SK-N-SH (cell line): ENCODE measurements around the gene STARD13.

Experiments used
- ELF1 ChIP-seq: IDR thresholded peaks from 2 replicates; pipeline ENCODE4 v1.4.0; 2012
- EZH2phosphoT487 ChIP-seq: fragments of 200-600 bp; sonication (generic); IDR thresholded peaks from 2 replicates; pipeline ENCODE4 v1.6.1; 2017; ENCODE audit warnings: low read depth, mixed run types, mild to moderate bottlenecking, antibody characterized with exemption, moderate library complexity, borderline replicate concordance
- FOSL2 ChIP-seq: IDR thresholded peaks from 2 replicates; pipeline ENCODE4 v1.4.0; 2012; ENCODE audit warnings: low read depth, mild to moderate bottlenecking, moderate library complexity, borderline replicate concordance
- FOXJ3 ChIP-seq: sonication (generic); formaldehyde crosslinking; IDR thresholded peaks from 2 replicates; pipeline ENCODE4 v1.5.1; 2020; ENCODE audit warnings: mild to moderate bottlenecking, missing genetic modification reagents
- POLR2AphosphoS5 ChIP-seq: IDR thresholded peaks from 2 replicates; pipeline ENCODE4 v1.6.1; 2012; ENCODE audit warnings: low read depth, low read length
- SIN3A ChIP-seq: IDR thresholded peaks from 2 replicates; pipeline ENCODE4 v1.6.1; 2012; ENCODE audit warnings: low read depth, mild to moderate bottlenecking, low read length, moderate library complexity, borderline replicate concordance
- USF1 ChIP-seq: IDR thresholded peaks from 2 replicates; pipeline ENCODE4 v1.4.0; 2012; ENCODE audit warnings: low read depth, borderline replicate concordance
- TF ChIP-seq, protein P1 (sequence below): fragments of 200-600 bp; sonication (generic); IDR thresholded peaks from 2 replicates; pipeline ENCODE4 v1.6.1; 2017; ENCODE audit warnings: antibody characterized with exemption, mild to moderate bottlenecking, moderate library complexity
- TF ChIP-seq, protein P2 (sequence below): IDR thresholded peaks from 2 replicates; pipeline ENCODE4 v1.6.1; 2012; ENCODE audit warnings: mild to moderate bottlenecking, low read depth, low read length, moderate library complexity
- TF ChIP-seq, protein P3 (sequence below): IDR thresholded peaks from 2 replicates; pipeline ENCODE4 v1.4.0; 2012; ENCODE audit warnings: low read depth, borderline replicate concordance

GRCh38 chr13:33289966-33290365, 4.4 kb upstream of the STARD13 start:
- TF ChIP-seq, protein P1, sequence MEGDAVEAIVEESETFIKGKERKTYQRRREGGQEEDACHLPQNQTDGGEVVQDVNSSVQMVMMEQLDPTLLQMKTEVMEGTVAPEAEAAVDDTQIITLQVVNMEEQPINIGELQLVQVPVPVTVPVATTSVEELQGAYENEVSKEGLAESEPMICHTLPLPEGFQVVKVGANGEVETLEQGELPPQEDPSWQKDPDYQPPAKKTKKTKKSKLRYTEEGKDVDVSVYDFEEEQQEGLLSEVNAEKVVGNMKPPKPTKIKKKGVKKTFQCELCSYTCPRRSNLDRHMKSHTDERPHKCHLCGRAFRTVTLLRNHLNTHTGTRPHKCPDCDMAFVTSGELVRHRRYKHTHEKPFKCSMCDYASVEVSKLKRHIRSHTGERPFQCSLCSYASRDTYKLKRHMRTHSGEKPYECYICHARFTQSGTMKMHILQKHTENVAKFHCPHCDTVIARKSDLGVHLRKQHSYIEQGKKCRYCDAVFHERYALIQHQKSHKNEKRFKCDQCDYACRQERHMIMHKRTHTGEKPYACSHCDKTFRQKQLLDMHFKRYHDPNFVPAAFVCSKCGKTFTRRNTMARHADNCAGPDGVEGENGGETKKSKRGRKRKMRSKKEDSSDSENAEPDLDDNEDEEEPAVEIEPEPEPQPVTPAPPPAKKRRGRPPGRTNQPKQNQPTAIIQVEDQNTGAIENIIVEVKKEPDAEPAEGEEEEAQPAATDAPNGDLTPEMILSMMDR, result no peak
- TF ChIP-seq USF1 (no peak), SIN3A (no peak), FOXJ3 (no peak), FOSL2 (no peak), ELF1 (no peak), EZH2phosphoT487 (no peak), POLR2AphosphoS5 (no peak)
- TF ChIP-seq, protein P2, sequence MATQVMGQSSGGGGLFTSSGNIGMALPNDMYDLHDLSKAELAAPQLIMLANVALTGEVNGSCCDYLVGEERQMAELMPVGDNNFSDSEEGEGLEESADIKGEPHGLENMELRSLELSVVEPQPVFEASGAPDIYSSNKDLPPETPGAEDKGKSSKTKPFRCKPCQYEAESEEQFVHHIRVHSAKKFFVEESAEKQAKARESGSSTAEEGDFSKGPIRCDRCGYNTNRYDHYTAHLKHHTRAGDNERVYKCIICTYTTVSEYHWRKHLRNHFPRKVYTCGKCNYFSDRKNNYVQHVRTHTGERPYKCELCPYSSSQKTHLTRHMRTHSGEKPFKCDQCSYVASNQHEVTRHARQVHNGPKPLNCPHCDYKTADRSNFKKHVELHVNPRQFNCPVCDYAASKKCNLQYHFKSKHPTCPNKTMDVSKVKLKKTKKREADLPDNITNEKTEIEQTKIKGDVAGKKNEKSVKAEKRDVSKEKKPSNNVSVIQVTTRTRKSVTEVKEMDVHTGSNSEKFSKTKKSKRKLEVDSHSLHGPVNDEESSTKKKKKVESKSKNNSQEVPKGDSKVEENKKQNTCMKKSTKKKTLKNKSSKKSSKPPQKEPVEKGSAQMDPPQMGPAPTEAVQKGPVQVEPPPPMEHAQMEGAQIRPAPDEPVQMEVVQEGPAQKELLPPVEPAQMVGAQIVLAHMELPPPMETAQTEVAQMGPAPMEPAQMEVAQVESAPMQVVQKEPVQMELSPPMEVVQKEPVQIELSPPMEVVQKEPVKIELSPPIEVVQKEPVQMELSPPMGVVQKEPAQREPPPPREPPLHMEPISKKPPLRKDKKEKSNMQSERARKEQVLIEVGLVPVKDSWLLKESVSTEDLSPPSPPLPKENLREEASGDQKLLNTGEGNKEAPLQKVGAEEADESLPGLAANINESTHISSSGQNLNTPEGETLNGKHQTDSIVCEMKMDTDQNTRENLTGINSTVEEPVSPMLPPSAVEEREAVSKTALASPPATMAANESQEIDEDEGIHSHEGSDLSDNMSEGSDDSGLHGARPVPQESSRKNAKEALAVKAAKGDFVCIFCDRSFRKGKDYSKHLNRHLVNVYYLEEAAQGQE, result no peak
- TF ChIP-seq, protein P3, sequence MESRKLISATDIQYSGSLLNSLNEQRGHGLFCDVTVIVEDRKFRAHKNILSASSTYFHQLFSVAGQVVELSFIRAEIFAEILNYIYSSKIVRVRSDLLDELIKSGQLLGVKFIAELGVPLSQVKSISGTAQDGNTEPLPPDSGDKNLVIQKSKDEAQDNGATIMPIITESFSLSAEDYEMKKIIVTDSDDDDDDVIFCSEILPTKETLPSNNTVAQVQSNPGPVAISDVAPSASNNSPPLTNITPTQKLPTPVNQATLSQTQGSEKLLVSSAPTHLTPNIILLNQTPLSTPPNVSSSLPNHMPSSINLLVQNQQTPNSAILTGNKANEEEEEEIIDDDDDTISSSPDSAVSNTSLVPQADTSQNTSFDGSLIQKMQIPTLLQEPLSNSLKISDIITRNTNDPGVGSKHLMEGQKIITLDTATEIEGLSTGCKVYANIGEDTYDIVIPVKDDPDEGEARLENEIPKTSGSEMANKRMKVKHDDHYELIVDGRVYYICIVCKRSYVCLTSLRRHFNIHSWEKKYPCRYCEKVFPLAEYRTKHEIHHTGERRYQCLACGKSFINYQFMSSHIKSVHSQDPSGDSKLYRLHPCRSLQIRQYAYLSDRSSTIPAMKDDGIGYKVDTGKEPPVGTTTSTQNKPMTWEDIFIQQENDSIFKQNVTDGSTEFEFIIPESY, result no peak
